A673 (cell line): ENCODE measurements around the gene NLRC5.

ENCODE experiments used
- EZH2 ChIP-seq: fragments of 200-600 bp; sonication (generic); IDR thresholded peaks from 2 replicates; pipeline ENCODE4 v1.6.1; 2017; ENCODE audit warnings: borderline replicate concordance, low read depth, mild to moderate bottlenecking, mixed read lengths, antibody characterized with exemption, low read length; ENCODE audit not compliant: poor library complexity, severe bottlenecking
- TF ChIP-seq, protein P1 (sequence below): fragments of 300-800, 200-600 bp; sonication (generic); conservative IDR thresholded peaks from 2 replicates; pipeline ENCODE4 v1.5.1; 2017; ENCODE audit warnings: low read depth, mild to moderate bottlenecking, antibody characterized with exemption, low read length, moderate library complexity, mixed read lengths

DNA sequence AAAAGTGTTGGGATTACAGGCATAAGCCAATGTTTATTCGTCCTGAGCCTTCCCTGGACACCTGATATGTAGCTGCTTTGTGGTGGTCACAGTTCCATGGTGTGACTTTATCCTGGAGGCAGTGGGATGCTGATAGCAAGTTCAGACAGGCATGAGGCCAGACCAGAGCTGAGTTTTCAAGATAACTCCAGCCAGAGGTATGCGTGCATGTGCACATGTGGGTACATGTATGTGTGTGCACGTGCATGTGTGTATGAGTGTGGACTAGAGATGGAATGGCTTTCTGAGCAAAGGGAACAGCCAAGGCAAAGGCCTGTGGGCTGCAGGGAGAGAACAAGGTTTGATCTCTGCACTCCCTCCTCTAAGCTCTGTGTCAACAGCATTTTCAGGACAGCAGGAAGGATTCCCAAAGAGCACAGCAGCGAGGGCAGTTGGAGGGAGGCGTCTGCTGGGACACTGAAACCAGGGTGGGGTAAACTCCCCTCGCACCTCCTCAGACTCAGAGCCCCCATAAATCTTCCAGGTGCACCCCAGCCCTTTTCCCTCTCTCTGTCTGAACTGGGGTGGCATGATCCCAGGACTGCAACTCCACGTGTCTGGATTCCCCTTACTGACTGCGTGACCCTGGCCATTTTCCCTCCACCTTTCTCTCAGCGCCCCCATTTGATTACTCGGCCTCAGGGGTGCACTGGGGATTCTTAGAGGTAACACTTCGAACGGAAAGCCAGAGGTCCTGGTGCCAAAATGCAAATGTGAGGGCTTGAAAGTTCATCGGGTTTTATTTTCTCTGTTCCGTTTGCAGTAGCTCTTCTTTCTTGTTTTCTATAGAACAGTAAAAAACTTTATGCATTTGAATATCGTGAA lies 15.3 kb downstream of the NLRC5 start:
- TF ChIP-seq EZH2 = no peak
- TF ChIP-seq, protein P1, sequence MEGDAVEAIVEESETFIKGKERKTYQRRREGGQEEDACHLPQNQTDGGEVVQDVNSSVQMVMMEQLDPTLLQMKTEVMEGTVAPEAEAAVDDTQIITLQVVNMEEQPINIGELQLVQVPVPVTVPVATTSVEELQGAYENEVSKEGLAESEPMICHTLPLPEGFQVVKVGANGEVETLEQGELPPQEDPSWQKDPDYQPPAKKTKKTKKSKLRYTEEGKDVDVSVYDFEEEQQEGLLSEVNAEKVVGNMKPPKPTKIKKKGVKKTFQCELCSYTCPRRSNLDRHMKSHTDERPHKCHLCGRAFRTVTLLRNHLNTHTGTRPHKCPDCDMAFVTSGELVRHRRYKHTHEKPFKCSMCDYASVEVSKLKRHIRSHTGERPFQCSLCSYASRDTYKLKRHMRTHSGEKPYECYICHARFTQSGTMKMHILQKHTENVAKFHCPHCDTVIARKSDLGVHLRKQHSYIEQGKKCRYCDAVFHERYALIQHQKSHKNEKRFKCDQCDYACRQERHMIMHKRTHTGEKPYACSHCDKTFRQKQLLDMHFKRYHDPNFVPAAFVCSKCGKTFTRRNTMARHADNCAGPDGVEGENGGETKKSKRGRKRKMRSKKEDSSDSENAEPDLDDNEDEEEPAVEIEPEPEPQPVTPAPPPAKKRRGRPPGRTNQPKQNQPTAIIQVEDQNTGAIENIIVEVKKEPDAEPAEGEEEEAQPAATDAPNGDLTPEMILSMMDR = no peak
